Parathyroid adenoma (tissue), 2 donors: ENCODE measurements around the gene DHRS1.

Experiments used
- H2AFZ ChIP-seq: fragments of 300-600 bp; sonication (generic); one replicate; pipeline ENCODE4 v1.7.0; 2017; ENCODE audit warnings: antibody characterized with exemption, mild to moderate bottlenecking
- H3K27ac ChIP-seq: fragments of 300-600 bp; sonication (generic); one replicate; pipeline ENCODE4 v1.7.0; 2017
- H3K27me3 ChIP-seq: fragments of 300-600 bp; sonication (generic); one replicate; pipeline ENCODE4 v1.7.0; 2017; ENCODE audit warnings: low read length; ENCODE audit not compliant: control insufficient read depth, insufficient read depth
- H3K36me3 ChIP-seq: fragments of 300-600 bp; sonication (generic); one replicate; pipeline ENCODE4 v1.7.0; 2017; ENCODE audit warnings: low read length; ENCODE audit not compliant: control insufficient read depth, insufficient read depth
- H3K4me1 ChIP-seq: fragments of 300-600 bp; sonication (generic); one replicate; pipeline ENCODE4 v1.7.0; 2017; ENCODE audit warnings: control low read depth
- H3K4me2 ChIP-seq: fragments of 300-600 bp; sonication (generic); one replicate; pipeline ENCODE4 v1.7.0; 2017; ENCODE audit warnings: low read length
- H3K4me3 ChIP-seq: fragments of 300-600 bp; sonication (generic); one replicate; pipeline ENCODE4 v1.7.0; 2017; ENCODE audit warnings: low read depth, low read length
- H3K79me2 ChIP-seq: fragments of 300-600 bp; sonication (generic); one replicate; pipeline ENCODE4 v1.7.0; 2017; ENCODE audit warnings: control low read depth
- H3K9ac ChIP-seq: fragments of 300-600 bp; sonication (generic); one replicate; pipeline ENCODE4 v1.7.0; 2017; ENCODE audit warnings: mild to moderate bottlenecking
- H3K9me3 ChIP-seq: fragments of 300-600 bp; sonication (generic); one replicate; pipeline ENCODE4 v1.7.0; 2017; ENCODE audit warnings: low read length; ENCODE audit not compliant: control insufficient read depth
- CTCF ChIP-seq: fragments of 300-600 bp; sonication (generic); IDR thresholded peaks from one replicate; pipeline ENCODE4 v1.7.0; 2017; ENCODE audit warnings: antibody characterized with exemption, mild to moderate bottlenecking
- donor health status: primary hyperparathyroidism.

DHRS1 gene

DNA sequence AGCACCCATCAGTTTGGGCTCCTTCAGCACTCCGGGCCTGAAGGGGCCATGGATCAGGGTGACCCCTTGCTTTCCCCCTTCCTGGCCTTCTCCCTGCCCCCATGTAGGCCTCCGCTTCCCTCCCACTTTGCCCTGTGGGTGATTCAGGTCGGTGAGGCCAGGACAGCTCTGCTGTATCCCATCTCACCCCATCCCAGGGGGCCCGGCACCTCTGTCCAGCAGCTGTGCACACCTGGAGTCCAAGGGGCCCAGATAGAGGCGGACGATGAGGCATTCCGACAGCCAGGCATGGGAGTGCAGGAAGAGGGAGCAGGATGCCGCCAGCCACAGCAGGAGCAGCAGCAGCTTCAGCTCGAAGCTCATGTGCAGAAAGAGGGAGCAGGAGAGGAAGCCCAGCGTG is 23.1 kb upstream of the DHRS1 start:
- Histone ChIP-seq H3K9ac (no peak overlapping the region), H3K79me2 (no peaks in the 10 kb centered on the region), H3K4me1 (no peaks in the 10 kb centered on the region), H3K4me3 (no peak overlapping the region), H3K9me3 (no peaks in the 10 kb centered on the region), H3K36me3 (no peaks in the 10 kb centered on the region), H3K27me3 (no peaks in the 10 kb centered on the region), H3K27ac (no peak overlapping the region), H3K4me2 (no peak overlapping the region), H2AFZ (no peak overlapping the region)
- no peak for TF ChIP-seq CTCF

DNA sequence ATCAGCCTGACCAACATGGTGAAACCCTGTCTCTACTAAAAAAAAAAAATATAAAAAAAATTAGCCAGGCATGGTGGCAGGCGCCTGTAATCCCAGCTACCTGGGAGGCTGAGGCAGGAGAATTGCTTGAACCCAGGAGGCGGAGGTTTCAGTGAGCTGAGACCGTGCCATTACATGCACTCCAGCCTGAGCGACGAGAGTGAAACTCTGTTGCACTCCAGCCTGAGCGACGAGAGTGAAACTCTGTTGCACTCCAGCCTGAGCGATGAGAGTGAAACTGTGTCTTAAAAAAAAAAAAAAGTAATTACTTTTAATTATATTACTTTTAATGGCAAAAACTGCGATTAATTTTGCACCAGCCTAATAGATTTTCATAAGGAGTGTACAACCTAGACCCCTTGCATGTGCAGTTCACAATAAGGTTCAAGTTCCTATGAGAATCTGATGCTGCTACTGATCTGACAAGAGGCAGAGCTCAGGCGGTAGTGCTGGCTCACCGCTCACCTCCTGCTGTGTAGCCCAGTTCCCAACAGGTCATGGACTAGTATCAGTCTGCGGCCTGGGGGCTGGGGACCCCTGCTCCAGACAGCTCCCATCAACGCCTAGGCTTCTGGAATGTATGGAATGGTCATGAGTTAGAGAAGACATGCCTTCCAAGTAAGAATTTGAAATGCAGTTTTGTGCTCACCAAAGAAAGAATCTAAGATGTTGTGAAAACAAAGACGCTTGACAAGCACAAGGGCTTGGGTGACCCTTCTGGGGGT is 21.8 kb upstream of the DHRS1 start:
- H3K4me1 ChIP-seq, result no peaks in the 10 kb centered on the region
- H3K4me3 ChIP-seq, result no peak overlapping the region
- H2AFZ ChIP-seq, result no peak overlapping the region
- no peak overlapping the region for H3K9ac ChIP-seq
- H3K36me3 ChIP-seq, result no peaks in the 10 kb centered on the region
- no peak overlapping the region for H3K27ac ChIP-seq
- no peaks in the 10 kb centered on the region for H3K79me2 ChIP-seq
- TF ChIP-seq CTCF, result no peak
- no peak overlapping the region for H3K4me2 ChIP-seq
- H3K27me3 ChIP-seq, result no peaks in the 10 kb centered on the region
- no peaks in the 10 kb centered on the region for H3K9me3 ChIP-seq

- no peak overlapping the region for H3K27ac ChIP-seq
Measured at GRCh38 chr14:24317141-24317928, 17.8 kb upstream of the DHRS1 start.

DNA sequence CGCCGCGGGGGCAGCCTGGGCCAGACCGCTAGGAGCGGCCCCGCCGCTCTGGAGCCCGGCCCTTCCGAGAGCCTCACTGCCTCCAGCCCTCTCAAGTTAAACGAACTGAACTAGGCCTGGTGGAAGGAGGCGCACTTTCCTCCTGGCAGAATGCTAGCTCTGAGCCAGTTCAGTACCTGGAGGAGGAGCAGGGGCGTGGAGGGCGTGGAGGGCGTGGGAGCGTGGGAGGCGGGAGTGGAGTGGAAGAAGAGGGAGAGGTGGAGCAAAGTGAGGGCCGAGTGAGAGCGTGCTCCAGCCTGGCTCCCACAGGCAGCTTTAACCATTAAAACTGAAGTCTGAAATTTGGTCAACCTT is 17.0 kb upstream of the DHRS1 start:
- H3K27me3 ChIP-seq, result no peaks in the 10 kb centered on the region
- no peak overlapping the region for H3K4me3 ChIP-seq
- no peaks in the 10 kb centered on the region for H3K36me3 ChIP-seq
- no peaks in the 10 kb centered on the region for H3K79me2 ChIP-seq
- H3K9ac ChIP-seq, result no peak overlapping the region
- no peaks in the 10 kb centered on the region for H3K9me3 ChIP-seq
- no peak overlapping the region for H2AFZ ChIP-seq
- peak overlapping the region; percentile 8 for H3K27ac ChIP-seq
- no peak for TF ChIP-seq CTCF
- no peaks in the 10 kb centered on the region for H3K4me1 ChIP-seq
- H3K4me2 ChIP-seq, result no peak overlapping the region

More at GRCh38 chr14:24317141-24317928, 17.8 kb upstream of the DHRS1 start:
- Histone ChIP-seq H3K36me3 (no peaks in the 10 kb centered on the region), H3K27me3 (no peaks in the 10 kb centered on the region), H3K9me3 (no peaks in the 10 kb centered on the region), H3K9ac (no peak overlapping the region), H3K4me2 (no peak overlapping the region), H2AFZ (no peak overlapping the region), H3K4me3 (no peak overlapping the region), H3K79me2 (no peaks in the 10 kb centered on the region), H3K4me1 (no peaks in the 10 kb centered on the region)
- no peak for TF ChIP-seq CTCF
